ENCODE data around the gene ALPK3. TPM values are rescaled to one million over a fixed set of nuclear protein-coding genes. Genes with fewer than 3 reads are reported as not detected.

Gene ALPK3
- total RNA-seq, 1 donor from 2014 or later, result 54.5 TPM

DNA sequence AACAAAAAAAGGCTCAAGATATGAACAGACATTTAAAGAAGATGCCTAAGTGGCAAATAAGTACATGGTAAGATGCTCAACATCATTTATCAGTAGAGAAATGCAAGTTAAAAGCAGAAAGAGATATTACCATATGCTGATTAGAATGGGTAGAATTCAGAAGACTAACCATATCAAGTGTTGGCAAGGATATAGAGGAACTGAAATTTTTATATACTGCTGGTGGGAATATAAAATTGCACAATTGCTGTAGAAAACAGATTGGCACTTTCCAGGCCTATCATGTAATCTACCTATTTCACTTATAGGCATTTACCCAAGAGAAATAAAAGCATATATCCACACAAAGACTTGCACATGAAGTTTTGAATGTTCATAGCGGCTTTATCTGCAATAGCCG, 84.4 kb downstream of the ALPK3 start:
- DNase-seq (ENCODE audit: low read depth), result no peak
- no peaks in the 10 kb centered on the region for H3K27me3 ChIP-seq (ENCODE audit: control insufficient read depth, insufficient read depth, low read length)
- no peaks in the 10 kb centered on the region for H3K36me3 ChIP-seq (ENCODE audit: control insufficient read depth, insufficient read depth, low read length)
- no peak overlapping the region for H3K4me3 ChIP-seq (ENCODE audit: low read depth, low read length)
- no peak for TF ChIP-seq CTCF (IDR thresholded peaks at IDR 0.05; ENCODE audit: insufficient read depth, low read length, poor library complexity, severe bottlenecking)

- H3K27me3 ChIP-seq (ENCODE audit: control insufficient read depth, insufficient read depth, low read length), result no peaks in the 10 kb centered on the region
- H3K4me3 ChIP-seq (ENCODE audit: low read depth, low read length), result no peak overlapping the region
- H3K36me3 ChIP-seq (ENCODE audit: control insufficient read depth, insufficient read depth, low read length), result no peaks in the 10 kb centered on the region
- TF ChIP-seq CTCF (IDR thresholded peaks at IDR 0.05; ENCODE audit: insufficient read depth, low read length, poor library complexity, severe bottlenecking), result no peak
- DNase-seq (ENCODE audit: low read depth), result no peak
Observed at GRCh38 chr15:84903751-84904150, 86.6 kb downstream of the ALPK3 start.

DNA sequence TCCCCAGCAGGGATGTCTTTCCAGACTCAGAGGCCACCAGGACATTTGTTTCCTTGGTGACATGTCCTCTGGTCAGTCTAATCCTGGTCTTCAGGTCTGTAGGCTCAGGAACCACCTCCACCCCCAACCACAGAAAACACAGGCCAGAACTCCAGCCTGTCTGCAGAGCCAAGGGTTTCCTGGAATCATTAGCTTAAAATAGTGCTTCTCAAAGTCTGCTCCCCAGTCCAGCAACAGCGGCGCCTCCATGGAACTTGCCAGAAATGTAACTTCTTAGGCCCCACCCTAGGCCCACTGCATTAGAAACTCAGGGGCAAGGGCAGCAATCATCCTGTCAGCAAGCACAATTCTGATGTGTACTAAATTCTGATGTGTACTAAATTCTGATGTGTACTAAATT, 87.3 kb downstream of the ALPK3 start:
- no peak for DNase-seq (ENCODE audit: low read depth)
- H3K27me3 ChIP-seq (ENCODE audit: control insufficient read depth, insufficient read depth, low read length), result no peaks in the 10 kb centered on the region
- no peak overlapping the region for H3K4me3 ChIP-seq (ENCODE audit: low read depth, low read length)
- no peak for TF ChIP-seq CTCF (IDR thresholded peaks at IDR 0.05; ENCODE audit: insufficient read depth, low read length, poor library complexity, severe bottlenecking)
- H3K36me3 ChIP-seq (ENCODE audit: control insufficient read depth, insufficient read depth, low read length), result no peaks in the 10 kb centered on the region

DNA sequence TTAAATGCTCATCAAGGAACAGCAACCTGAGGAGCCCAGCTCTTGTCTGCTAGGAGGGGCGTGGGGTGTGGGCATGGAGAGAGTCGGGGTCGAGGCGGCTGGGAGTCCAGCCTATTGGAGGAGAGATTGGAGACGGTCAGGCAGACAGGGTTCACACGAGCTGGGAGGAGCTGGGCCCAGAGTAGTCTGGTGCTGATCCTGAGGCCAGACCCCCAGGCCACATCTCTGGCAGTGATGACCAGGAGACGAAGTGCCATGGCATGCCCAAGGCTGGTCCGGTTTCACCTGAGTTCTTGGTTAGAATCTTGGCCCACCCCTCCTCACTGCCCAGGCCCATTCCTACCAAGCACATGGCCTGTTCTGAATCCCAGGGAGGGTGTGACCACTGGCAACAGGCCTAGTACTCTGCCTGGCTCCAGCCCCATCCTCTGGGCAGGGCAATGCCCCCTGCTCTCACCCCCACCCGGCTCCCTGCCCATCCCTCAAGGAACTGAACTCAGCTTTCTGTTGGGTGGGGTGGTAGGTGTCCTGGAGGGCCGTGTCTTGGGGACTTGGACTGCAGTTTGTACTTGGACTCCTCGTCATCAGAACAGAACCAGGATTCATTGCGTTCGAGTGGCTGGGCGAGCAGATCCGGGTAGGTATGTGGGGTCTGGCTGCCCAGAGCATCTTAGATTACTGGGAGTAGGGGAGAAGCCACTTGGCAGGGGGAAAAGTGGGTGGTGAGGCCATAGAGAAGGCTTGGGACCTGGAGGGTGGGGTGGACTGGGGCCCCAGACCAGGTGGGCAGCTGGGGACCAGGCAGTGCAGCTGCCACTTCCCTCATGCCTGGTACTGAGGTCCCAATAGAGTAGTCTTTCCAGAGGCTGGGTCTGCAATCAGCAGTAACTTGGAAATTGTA, 88.1 kb downstream of the ALPK3 start:
- no peaks in the 10 kb centered on the region for H3K36me3 ChIP-seq (ENCODE audit: control insufficient read depth, insufficient read depth, low read length)
- no peak overlapping the region for H3K4me3 ChIP-seq (ENCODE audit: low read depth, low read length)
- H3K27me3 ChIP-seq (ENCODE audit: control insufficient read depth, insufficient read depth, low read length), result no peaks in the 10 kb centered on the region
- no peak for TF ChIP-seq CTCF (IDR thresholded peaks at IDR 0.05; ENCODE audit: insufficient read depth, low read length, poor library complexity, severe bottlenecking)
- no peak for DNase-seq (ENCODE audit: low read depth)

DNA sequence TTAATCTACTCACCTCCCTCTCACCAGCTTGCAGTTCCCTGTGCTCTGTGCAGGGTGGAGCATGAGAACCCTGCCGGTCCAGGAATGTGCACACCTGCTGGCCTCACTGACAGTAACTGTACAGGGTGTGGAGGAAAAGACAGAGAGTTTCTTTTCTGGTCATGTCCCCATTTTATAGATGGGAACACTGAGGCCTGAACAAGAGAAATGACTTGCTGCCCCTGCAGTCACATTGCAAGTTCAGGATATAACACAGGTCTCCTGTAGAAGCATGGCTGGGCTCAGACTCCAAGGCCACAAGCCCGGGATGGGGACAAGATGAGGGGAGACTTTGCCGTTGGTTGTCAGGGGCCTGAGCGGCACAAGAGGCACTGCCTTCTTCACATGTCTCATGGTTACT, 90.6 kb downstream of the ALPK3 start:
- no peak for DNase-seq (ENCODE audit: low read depth)
- no peak for TF ChIP-seq CTCF (IDR thresholded peaks at IDR 0.05; ENCODE audit: insufficient read depth, low read length, poor library complexity, severe bottlenecking)
- H3K36me3 ChIP-seq (ENCODE audit: control insufficient read depth, insufficient read depth, low read length), result no peaks in the 10 kb centered on the region
- H3K27me3 ChIP-seq (ENCODE audit: control insufficient read depth, insufficient read depth, low read length), result no peaks in the 10 kb centered on the region
- no peak overlapping the region for H3K4me3 ChIP-seq (ENCODE audit: low read depth, low read length)

GRCh38 chr15:84908564-84908963, 91.4 kb downstream of the ALPK3 start:
- H3K36me3 ChIP-seq (ENCODE audit: control insufficient read depth, insufficient read depth, low read length), result no peaks in the 10 kb centered on the region
- TF ChIP-seq CTCF (IDR thresholded peaks at IDR 0.05; ENCODE audit: insufficient read depth, low read length, poor library complexity, severe bottlenecking), result no peak

More at GRCh38 chr15:84908564-84908963, 91.4 kb downstream of the ALPK3 start:
- H3K4me3 ChIP-seq (ENCODE audit: low read depth, low read length), result no peak overlapping the region
- H3K27me3 ChIP-seq (ENCODE audit: control insufficient read depth, insufficient read depth, low read length), result no peaks in the 10 kb centered on the region
- DNase-seq (ENCODE audit: low read depth), result no peak

All from kidney epithelial cell (primary cell).